LNCaP clone FGC (cell line): ENCODE measurements around the gene NOL9.

Source experiments
- DNase-seq: peaks from one replicate; pipeline ENCODE4 v3.0.0-alpha.2; 2011; ENCODE audit warnings: low read depth
- H3K4me3 ChIP-seq: 2 replicates; pipeline ENCODE4 v1.5.1; 2011; ENCODE audit warnings: mild to moderate bottlenecking, low read depth, low read length, control low read depth
- CTCF ChIP-seq: IDR thresholded peaks from 2 replicates; pipeline ENCODE4 v1.5.1; 2012; ENCODE audit warnings: mild to moderate bottlenecking; ENCODE audit not compliant: control insufficient read depth, insufficient read depth; ENCODE audit errors: extremely low read depth

Gene NOL9

GRCh38 chr1:6504887-6505286 lies 49.4 kb downstream of the NOL9 start:
- no peak for DNase-seq
- H3K4me3 ChIP-seq = no peak overlapping the region
- TF ChIP-seq CTCF = no peak

GRCh38 chr1:6503884-6504602 lies 50.3 kb downstream of the NOL9 start:
- no peak for TF ChIP-seq CTCF
- no peak overlapping the region for H3K4me3 ChIP-seq
- DNase-seq = no peak

DNA sequence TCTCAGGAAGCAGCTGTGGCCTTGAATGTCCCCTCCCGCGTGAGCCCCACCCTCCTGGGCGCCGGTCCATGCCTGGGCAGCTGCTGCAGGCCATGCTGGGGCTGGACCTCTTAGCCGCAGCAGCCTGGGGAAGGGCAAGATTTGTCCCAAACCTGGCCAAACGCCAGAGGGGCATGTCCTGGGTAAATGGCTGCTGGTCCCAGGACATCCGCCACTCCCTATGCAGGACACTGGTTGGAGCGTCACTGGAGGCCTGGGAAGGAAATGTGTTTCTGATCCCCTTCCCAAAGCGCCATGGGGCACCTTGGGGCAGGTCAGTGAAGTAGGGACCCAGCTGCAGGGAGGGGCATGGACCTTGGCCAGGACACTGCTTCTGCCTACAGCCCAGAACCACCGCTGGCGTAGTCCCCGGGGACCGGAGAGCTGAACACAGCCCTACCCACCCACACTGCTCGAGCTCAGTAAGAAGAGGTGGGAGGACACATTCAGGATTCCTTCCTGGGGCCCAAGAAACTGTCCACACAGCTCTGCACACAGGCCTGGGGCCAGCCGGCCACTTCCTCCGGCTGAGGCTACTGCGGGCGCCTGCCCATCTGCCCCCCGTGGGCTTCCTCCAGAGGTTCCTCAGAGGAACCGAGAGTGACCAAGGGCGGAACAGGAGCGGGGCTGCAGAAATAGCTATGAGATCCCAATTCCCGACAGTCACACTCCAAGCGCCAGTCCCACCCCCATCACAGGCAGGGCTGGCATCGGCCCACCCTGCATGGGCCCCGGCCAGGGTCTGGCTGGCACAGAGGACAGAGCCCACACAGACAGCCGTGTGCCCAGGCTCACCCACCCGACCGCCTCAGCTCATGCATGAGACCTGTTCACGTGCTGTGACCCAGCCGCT lies 52.1 kb downstream of the NOL9 start:
- no peak overlapping the region for H3K4me3 ChIP-seq
- no peak for TF ChIP-seq CTCF
- DNase-seq = no peak

GRCh38 chr1:6501279-6501813 lies 53.0 kb downstream of the NOL9 start:
- no peak for DNase-seq
- no peak for TF ChIP-seq CTCF
- H3K4me3 ChIP-seq = no peak overlapping the region

- no peak for DNase-seq
- no peak for TF ChIP-seq CTCF
- no peak overlapping the region for H3K4me3 ChIP-seq
Measured at GRCh38 chr1:6500544-6501278, 53.6 kb downstream of the NOL9 start.

DNA sequence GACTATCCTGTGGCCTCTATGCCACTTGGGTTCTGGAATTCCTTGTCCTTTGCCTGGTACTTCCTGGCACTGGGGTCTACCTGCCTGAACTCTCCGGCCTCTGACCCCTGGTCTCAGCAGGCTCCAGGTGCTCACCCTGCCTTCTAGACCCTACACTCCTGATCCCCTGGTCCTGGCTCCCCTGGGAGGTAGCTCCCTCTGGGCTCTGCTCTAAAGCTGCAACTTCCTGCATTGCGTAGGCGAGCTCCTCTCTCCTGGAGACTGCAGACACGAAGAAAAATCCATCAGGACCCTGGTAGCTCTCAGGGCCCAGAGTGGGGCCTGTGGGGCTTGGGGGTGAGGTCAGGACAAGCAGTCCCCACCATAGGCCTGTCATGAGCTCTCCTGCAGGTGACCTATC lies 55.0 kb downstream of the NOL9 start:
- DNase-seq = no peak
- H3K4me3 ChIP-seq = no peak overlapping the region
- TF ChIP-seq CTCF = no peak
